ENCODE results near the gene HPD.
"Not testable (repeated sequence)": the region's sequence is repeated elsewhere in the genome, so short reads cannot be mapped to it uniquely, and the experiment has no call there.

HPD gene

GRCh38 chr12:121872546-121873215 lies 14.0 kb upstream of the HPD start:
- DNase-seq, result no peak
- in situ Hi-C loops (cut with HindIII; ENCODE audit: low pct_ligation_motif_present, low pct_unique_long_range_greater_than_20kb, low sequenced_read_pairs), result no loop called here

- DNase-seq, result no peak
- in situ Hi-C loops (cut with HindIII; ENCODE audit: low pct_ligation_motif_present, low pct_unique_long_range_greater_than_20kb, low sequenced_read_pairs), result no loop called here
Measured at GRCh38 chr12:121871467-121871866, 12.8 kb upstream of the HPD start.

- in situ Hi-C loops (cut with HindIII; ENCODE audit: low pct_ligation_motif_present, low pct_unique_long_range_greater_than_20kb, low sequenced_read_pairs); DNase-seq: not testable (repeated sequence)
Measured at GRCh38 chr12:121869229-121869628, 10.6 kb upstream of the HPD start.

- in situ Hi-C loops (cut with HindIII; ENCODE audit: low pct_ligation_motif_present, low pct_unique_long_range_greater_than_20kb, low sequenced_read_pairs), result no loop called here
- no peak for DNase-seq
Measured at GRCh38 chr12:121866331-121866730, 7.7 kb upstream of the HPD start.

GRCh38 chr12:121861636-121862254 lies 3.1 kb upstream of the HPD start:
- in situ Hi-C loops (cut with HindIII; ENCODE audit: low pct_ligation_motif_present, low pct_unique_long_range_greater_than_20kb, low sequenced_read_pairs), result no loop called here
- no peak for DNase-seq

- in situ Hi-C loops (cut with HindIII; ENCODE audit: low pct_ligation_motif_present, low pct_unique_long_range_greater_than_20kb, low sequenced_read_pairs); DNase-seq: not testable (repeated sequence)
Measured at GRCh38 chr12:121860699-121861098, 2.0 kb upstream of the HPD start.

GRCh38 chr12:121860257-121860656 lies 1.6 kb upstream of the HPD start:
- in situ Hi-C loops (cut with HindIII; ENCODE audit: low pct_ligation_motif_present, low pct_unique_long_range_greater_than_20kb, low sequenced_read_pairs), result no loop called here
- DNase-seq, result no peak

GRCh38 chr12:121858318-121858661 lies 369 bp downstream of the HPD start:
- no peak for DNase-seq
- in situ Hi-C loops (cut with HindIII; ENCODE audit: low pct_ligation_motif_present, low pct_unique_long_range_greater_than_20kb, low sequenced_read_pairs), result no loop called here

- in situ Hi-C loops (cut with HindIII; ENCODE audit: low pct_ligation_motif_present, low pct_unique_long_range_greater_than_20kb, low sequenced_read_pairs), result no loop called here
- DNase-seq, result no peak
Measured at GRCh38 chr12:121857322-121858246, 1.1 kb downstream of the HPD start.

- DNase-seq; in situ Hi-C loops (cut with HindIII; ENCODE audit: low pct_ligation_motif_present, low pct_unique_long_range_greater_than_20kb, low sequenced_read_pairs): not testable (repeated sequence)
Measured at GRCh38 chr12:121852392-121852791, 6.3 kb downstream of the HPD start.

- in situ Hi-C loops (cut with HindIII; ENCODE audit: low pct_ligation_motif_present, low pct_unique_long_range_greater_than_20kb, low sequenced_read_pairs), result no loop called here
- no peak for DNase-seq
Measured at GRCh38 chr12:121849665-121850064, 9.0 kb downstream of the HPD start.

GRCh38 chr12:121849211-121849610 lies 9.4 kb downstream of the HPD start:
- no peak for DNase-seq
- in situ Hi-C loops (cut with HindIII; ENCODE audit: low pct_ligation_motif_present, low pct_unique_long_range_greater_than_20kb, low sequenced_read_pairs), result no loop called here

- DNase-seq, result no peak
- in situ Hi-C loops (cut with HindIII; ENCODE audit: low pct_ligation_motif_present, low pct_unique_long_range_greater_than_20kb, low sequenced_read_pairs), result no loop called here
Measured at GRCh38 chr12:121845701-121846100, 13.0 kb downstream of the HPD start.

GRCh38 chr12:121843236-121843982 lies 15.2 kb downstream of the HPD start:
- DNase-seq, result no peak
- in situ Hi-C loops (cut with HindIII; ENCODE audit: low pct_ligation_motif_present, low pct_unique_long_range_greater_than_20kb, low sequenced_read_pairs), result no loop called here

GRCh38 chr12:121839993-121840761 lies 18.5 kb downstream of the HPD start:
- in situ Hi-C loops (cut with HindIII; ENCODE audit: low pct_ligation_motif_present, low pct_unique_long_range_greater_than_20kb, low sequenced_read_pairs), result no loop called here
- no peak for DNase-seq

- DNase-seq, result peak; percentile 99
- in situ Hi-C loops (cut with HindIII; ENCODE audit: low pct_ligation_motif_present, low pct_unique_long_range_greater_than_20kb, low sequenced_read_pairs), result no loop called here
Measured at GRCh38 chr12:121839106-121839992, 19.3 kb downstream of the HPD start.

GRCh38 chr12:121838126-121838525 lies 20.5 kb downstream of the HPD start:
- in situ Hi-C loops (cut with HindIII; ENCODE audit: low pct_ligation_motif_present, low pct_unique_long_range_greater_than_20kb, low sequenced_read_pairs), result no loop called here
- DNase-seq, result no peak
